ENCODE measurements around the gene ATOH1.

- TF ChIP-seq CTCF (IDR thresholded peaks at IDR 0.05) (no peak), POLR2A (IDR thresholded peaks at IDR 0.05) (no peak)
Observed at GRCh38 chr4:93867416-93868001, 39.0 kb downstream of the ATOH1 start.

All from uterus (tissue), 2 donors.